HEK293 (cell line): ENCODE measurements around the gene HOXA10.

Experiments
- YY1 ChIP-seq: fragments of 450-650 bp; formaldehyde crosslinking; IDR thresholded peaks from 2 replicates; pipeline ENCODE4 v1.5.1; 2018; ENCODE audit warnings: missing biosample characterization, missing genetic modification characterization
- ZFHX2 ChIP-seq: fragments of 450-650 bp; formaldehyde crosslinking; conservative IDR thresholded peaks from 2 replicates; pipeline ENCODE4 v1.5.1; 2016; ENCODE audit warnings: missing biosample characterization, missing genetic modification characterization
- ZNF10 ChIP-seq: fragments of 450-650 bp; formaldehyde crosslinking; IDR thresholded peaks from 2 replicates; pipeline ENCODE4 v1.5.1; 2017; ENCODE audit warnings: missing biosample characterization, missing genetic modification characterization
- ZNF132 ChIP-seq: fragments of 450-650 bp; formaldehyde crosslinking; IDR thresholded peaks from 2 replicates; pipeline ENCODE4 v1.5.1; 2017; ENCODE audit warnings: missing biosample characterization, missing genetic modification characterization, borderline replicate concordance
- ZNF324 ChIP-seq: fragments of 450-650 bp; formaldehyde crosslinking; IDR thresholded peaks from 2 replicates; pipeline ENCODE4 v1.5.1; 2016; ENCODE audit warnings: missing biosample characterization, missing genetic modification characterization
- ZNF37A ChIP-seq: fragments of 450-650 bp; IDR thresholded peaks from 2 replicates; pipeline ENCODE4 v1.5.1; 2018; ENCODE audit warnings: missing biosample characterization, missing genetic modification characterization
- ZNF501 ChIP-seq: fragments of 450-650 bp; formaldehyde crosslinking; IDR thresholded peaks from 2 replicates; pipeline ENCODE4 v1.5.1; 2016; ENCODE audit warnings: missing biosample characterization, missing genetic modification characterization
- ZNF549 ChIP-seq: fragments of 450-650 bp; IDR thresholded peaks from 2 replicates; pipeline ENCODE4 v1.5.1; 2018; ENCODE audit warnings: missing biosample characterization, missing genetic modification characterization, mild to moderate bottlenecking, inconsistent platforms, moderate library complexity
- ZNF654 ChIP-seq: fragments of 450-650 bp; formaldehyde crosslinking; IDR thresholded peaks from 2 replicates; pipeline ENCODE4 v1.5.1; 2016; ENCODE audit warnings: low read depth, missing biosample characterization, missing genetic modification characterization
- ZNF701 ChIP-seq: fragments of 450-650 bp; formaldehyde crosslinking; IDR thresholded peaks from 2 replicates; pipeline ENCODE4 v1.5.1; 2016; ENCODE audit warnings: missing biosample characterization, missing genetic modification characterization
- ZNF785 ChIP-seq: fragments of 450-650 bp; formaldehyde crosslinking; IDR thresholded peaks from 2 replicates; pipeline ENCODE4 v1.5.1; 2016; ENCODE audit warnings: missing biosample characterization, missing genetic modification characterization
- ZSCAN16 ChIP-seq: fragments of 450-650 bp; formaldehyde crosslinking; IDR thresholded peaks from 2 replicates; pipeline ENCODE4 v1.5.1; 2016; ENCODE audit warnings: missing biosample characterization, missing genetic modification characterization
- TF ChIP-seq, protein P1 (sequence below): fragments of 450-650 bp; formaldehyde crosslinking; IDR thresholded peaks from 2 replicates; pipeline ENCODE4 v1.5.1; 2017; ENCODE audit warnings: missing biosample characterization, missing genetic modification characterization
- TF ChIP-seq, protein P2 (sequence below): fragments of 450-650 bp; formaldehyde crosslinking; IDR thresholded peaks from 2 replicates; pipeline ENCODE4 v1.5.1; 2016; ENCODE audit warnings: missing biosample characterization, missing genetic modification characterization
- TF ChIP-seq, protein P3 (sequence below): fragments of 450-650 bp; formaldehyde crosslinking; IDR thresholded peaks from 2 replicates; pipeline ENCODE4 v1.5.1; 2016; ENCODE audit warnings: missing biosample characterization, missing genetic modification characterization, borderline replicate concordance
- TF ChIP-seq, protein P4 (sequence below): IDR thresholded peaks from 2 replicates; pipeline ENCODE4 v1.6.1; 2011; ENCODE audit warnings: mild to moderate bottlenecking, low read depth, low read length, borderline replicate concordance
- TF ChIP-seq, protein P5 (sequence below): fragments of 450-650 bp; formaldehyde crosslinking; IDR thresholded peaks from 2 replicates; pipeline ENCODE4 v1.5.1; 2016; ENCODE audit warnings: missing biosample characterization, missing genetic modification characterization, low read depth
- TF ChIP-seq, protein P6 (sequence below): fragments of 450-650 bp; formaldehyde crosslinking; IDR thresholded peaks from 2 replicates; pipeline ENCODE4 v1.5.1; 2016; ENCODE audit warnings: missing biosample characterization, missing genetic modification characterization

The HOXA10 gene

DNA sequence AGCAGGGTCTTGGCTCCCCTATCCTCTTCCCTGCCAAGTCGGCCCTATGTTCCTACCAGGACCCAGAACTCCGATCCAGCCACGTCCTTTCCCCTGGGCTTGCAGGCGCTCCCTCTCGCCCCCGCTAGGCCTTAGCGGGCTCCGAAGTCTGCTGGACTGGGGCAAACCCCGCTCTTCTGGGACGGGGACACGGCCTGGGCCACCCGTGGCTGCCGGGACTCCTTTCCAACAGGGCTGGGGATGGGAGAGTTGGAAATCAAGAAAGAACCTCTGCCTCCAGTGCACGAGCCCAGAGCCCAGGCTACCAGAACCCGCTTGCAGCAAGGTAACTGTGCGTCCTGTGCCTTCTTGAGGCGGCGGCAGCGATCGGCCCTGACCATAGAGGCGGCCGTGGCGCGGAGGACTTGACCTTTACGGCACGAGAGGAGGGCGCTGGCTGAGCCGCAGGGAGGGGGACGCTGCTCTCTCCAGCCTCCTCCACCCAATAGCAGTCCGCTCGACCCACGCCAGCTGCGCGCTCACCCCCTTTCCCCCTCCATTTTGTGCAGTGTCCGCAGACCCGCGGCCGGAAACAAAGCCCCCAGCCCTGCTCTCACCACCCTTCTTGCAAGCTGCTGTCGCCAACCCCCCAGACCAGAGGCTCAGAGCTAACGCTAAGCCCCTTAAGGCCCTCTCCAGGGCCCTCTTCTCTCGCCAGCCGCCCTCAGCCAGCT is 17.9 kb upstream of the HOXA10 start (continued):
- 0 out of 2 replicates have a peak, but pooled peaks have one; percentile 22 for TF ChIP-seq ZFHX2 (tag by site-specific recombination)
- TF ChIP-seq, protein P1, sequence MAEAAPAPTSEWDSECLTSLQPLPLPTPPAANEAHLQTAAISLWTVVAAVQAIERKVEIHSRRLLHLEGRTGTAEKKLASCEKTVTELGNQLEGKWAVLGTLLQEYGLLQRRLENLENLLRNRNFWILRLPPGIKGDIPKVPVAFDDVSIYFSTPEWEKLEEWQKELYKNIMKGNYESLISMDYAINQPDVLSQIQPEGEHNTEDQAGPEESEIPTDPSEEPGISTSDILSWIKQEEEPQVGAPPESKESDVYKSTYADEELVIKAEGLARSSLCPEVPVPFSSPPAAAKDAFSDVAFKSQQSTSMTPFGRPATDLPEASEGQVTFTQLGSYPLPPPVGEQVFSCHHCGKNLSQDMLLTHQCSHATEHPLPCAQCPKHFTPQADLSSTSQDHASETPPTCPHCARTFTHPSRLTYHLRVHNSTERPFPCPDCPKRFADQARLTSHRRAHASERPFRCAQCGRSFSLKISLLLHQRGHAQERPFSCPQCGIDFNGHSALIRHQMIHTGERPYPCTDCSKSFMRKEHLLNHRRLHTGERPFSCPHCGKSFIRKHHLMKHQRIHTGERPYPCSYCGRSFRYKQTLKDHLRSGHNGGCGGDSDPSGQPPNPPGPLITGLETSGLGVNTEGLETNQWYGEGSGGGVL (tag by site-specific recombination): peak; percentile 39; the same call in 1 of the 2 replicates
- TF ChIP-seq, protein P2, sequence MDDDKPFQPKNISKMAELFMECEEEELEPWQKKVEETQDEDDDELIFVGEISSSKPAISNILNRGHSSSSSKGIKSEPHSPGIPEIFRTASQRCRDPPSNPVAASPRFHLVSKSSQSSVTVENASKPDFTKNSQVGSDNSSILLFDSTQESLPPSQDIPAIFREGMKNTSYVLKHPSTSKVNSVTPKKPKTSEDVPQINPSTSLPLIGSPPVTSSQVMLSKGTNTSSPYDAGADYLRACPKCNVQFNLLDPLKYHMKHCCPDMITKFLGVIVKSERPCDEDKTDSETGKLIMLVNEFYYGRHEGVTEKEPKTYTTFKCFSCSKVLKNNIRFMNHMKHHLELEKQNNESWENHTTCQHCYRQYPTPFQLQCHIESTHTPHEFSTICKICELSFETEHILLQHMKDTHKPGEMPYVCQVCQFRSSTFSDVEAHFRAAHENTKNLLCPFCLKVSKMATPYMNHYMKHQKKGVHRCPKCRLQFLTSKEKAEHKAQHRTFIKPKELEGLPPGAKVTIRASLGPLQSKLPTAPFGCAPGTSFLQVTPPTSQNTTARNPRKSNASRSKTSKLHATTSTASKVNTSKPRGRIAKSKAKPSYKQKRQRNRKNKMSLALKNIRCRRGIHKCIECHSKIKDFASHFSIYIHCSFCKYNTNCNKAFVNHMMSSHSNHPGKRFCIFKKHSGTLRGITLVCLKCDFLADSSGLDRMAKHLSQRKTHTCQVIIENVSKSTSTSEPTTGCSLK: no peak
- no peak for TF ChIP-seq ZNF785 (tag by site-specific recombination)
- TF ChIP-seq, protein P3, sequence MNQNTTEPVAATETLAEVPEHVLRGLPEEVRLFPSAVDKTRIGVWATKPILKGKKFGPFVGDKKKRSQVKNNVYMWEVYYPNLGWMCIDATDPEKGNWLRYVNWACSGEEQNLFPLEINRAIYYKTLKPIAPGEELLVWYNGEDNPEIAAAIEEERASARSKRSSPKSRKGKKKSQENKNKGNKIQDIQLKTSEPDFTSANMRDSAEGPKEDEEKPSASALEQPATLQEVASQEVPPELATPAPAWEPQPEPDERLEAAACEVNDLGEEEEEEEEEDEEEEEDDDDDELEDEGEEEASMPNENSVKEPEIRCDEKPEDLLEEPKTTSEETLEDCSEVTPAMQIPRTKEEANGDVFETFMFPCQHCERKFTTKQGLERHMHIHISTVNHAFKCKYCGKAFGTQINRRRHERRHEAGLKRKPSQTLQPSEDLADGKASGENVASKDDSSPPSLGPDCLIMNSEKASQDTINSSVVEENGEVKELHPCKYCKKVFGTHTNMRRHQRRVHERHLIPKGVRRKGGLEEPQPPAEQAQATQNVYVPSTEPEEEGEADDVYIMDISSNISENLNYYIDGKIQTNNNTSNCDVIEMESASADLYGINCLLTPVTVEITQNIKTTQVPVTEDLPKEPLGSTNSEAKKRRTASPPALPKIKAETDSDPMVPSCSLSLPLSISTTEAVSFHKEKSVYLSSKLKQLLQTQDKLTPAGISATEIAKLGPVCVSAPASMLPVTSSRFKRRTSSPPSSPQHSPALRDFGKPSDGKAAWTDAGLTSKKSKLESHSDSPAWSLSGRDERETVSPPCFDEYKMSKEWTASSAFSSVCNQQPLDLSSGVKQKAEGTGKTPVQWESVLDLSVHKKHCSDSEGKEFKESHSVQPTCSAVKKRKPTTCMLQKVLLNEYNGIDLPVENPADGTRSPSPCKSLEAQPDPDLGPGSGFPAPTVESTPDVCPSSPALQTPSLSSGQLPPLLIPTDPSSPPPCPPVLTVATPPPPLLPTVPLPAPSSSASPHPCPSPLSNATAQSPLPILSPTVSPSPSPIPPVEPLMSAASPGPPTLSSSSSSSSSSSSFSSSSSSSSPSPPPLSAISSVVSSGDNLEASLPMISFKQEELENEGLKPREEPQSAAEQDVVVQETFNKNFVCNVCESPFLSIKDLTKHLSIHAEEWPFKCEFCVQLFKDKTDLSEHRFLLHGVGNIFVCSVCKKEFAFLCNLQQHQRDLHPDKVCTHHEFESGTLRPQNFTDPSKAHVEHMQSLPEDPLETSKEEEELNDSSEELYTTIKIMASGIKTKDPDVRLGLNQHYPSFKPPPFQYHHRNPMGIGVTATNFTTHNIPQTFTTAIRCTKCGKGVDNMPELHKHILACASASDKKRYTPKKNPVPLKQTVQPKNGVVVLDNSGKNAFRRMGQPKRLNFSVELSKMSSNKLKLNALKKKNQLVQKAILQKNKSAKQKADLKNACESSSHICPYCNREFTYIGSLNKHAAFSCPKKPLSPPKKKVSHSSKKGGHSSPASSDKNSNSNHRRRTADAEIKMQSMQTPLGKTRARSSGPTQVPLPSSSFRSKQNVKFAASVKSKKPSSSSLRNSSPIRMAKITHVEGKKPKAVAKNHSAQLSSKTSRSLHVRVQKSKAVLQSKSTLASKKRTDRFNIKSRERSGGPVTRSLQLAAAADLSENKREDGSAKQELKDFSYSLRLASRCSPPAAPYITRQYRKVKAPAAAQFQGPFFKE (tag by site-specific recombination): no peak
- no peak for TF ChIP-seq ZNF654 (tag by site-specific recombination)
- TF ChIP-seq, protein P4, sequence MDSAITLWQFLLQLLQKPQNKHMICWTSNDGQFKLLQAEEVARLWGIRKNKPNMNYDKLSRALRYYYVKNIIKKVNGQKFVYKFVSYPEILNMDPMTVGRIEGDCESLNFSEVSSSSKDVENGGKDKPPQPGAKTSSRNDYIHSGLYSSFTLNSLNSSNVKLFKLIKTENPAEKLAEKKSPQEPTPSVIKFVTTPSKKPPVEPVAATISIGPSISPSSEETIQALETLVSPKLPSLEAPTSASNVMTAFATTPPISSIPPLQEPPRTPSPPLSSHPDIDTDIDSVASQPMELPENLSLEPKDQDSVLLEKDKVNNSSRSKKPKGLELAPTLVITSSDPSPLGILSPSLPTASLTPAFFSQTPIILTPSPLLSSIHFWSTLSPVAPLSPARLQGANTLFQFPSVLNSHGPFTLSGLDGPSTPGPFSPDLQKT: no peak
- no peak for TF ChIP-seq ZNF132 (tag by site-specific recombination)
- no peak for TF ChIP-seq ZSCAN16 (tag by site-specific recombination)
- TF ChIP-seq ZNF37A (tag by site-specific recombination): no peak
- TF ChIP-seq, protein P5, sequence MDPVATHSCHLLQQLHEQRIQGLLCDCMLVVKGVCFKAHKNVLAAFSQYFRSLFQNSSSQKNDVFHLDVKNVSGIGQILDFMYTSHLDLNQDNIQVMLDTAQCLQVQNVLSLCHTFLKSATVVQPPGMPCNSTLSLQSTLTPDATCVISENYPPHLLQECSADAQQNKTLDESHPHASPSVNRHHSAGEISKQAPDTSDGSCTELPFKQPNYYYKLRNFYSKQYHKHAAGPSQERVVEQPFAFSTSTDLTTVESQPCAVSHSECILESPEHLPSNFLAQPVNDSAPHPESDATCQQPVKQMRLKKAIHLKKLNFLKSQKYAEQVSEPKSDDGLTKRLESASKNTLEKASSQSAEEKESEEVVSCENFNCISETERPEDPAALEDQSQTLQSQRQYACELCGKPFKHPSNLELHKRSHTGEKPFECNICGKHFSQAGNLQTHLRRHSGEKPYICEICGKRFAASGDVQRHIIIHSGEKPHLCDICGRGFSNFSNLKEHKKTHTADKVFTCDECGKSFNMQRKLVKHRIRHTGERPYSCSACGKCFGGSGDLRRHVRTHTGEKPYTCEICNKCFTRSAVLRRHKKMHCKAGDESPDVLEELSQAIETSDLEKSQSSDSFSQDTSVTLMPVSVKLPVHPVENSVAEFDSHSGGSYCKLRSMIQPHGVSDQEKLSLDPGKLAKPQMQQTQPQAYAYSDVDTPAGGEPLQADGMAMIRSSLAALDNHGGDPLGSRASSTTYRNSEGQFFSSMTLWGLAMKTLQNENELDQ (tag by site-specific recombination): no peak
- TF ChIP-seq ZNF549: no peak
- TF ChIP-seq ZNF501 (tag by site-specific recombination): no peak
- no peak for TF ChIP-seq ZNF701 (tag by site-specific recombination)
- no peak for TF ChIP-seq ZNF10 (tag by site-specific recombination)
- 0 out of 2 replicates have a peak, but pooled peaks have one; percentile 32 for TF ChIP-seq YY1 (tag by site-specific recombination)
- TF ChIP-seq, protein P6, sequence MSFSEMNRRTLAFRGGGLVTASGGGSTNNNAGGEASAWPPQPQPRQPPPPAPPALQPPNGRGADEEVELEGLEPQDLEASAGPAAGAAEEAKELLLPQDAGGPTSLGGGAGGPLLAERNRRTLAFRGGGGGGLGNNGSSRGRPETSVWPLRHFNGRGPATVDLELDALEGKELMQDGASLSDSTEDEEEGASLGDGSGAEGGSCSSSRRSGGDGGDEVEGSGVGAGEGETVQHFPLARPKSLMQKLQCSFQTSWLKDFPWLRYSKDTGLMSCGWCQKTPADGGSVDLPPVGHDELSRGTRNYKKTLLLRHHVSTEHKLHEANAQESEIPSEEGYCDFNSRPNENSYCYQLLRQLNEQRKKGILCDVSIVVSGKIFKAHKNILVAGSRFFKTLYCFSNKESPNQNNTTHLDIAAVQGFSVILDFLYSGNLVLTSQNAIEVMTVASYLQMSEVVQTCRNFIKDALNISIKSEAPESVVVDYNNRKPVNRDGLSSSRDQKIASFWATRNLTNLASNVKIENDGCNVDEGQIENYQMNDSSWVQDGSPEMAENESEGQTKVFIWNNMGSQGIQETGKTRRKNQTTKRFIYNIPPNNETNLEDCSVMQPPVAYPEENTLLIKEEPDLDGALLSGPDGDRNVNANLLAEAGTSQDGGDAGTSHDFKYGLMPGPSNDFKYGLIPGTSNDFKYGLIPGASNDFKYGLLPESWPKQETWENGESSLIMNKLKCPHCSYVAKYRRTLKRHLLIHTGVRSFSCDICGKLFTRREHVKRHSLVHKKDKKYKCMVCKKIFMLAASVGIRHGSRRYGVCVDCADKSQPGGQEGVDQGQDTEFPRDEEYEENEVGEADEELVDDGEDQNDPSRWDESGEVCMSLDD (tag by site-specific recombination): peak; percentile 28; the same call in 1 of the 2 replicates
- TF ChIP-seq ZNF324 (tag by site-specific recombination): no peak
- TF ChIP-seq, all 188 proteins: peak for 11
